Measurements from ENCODE around the gene LYRM9. TPM values are rescaled to one million over a fixed set of nuclear protein-coding genes. Genes with fewer than 3 reads are reported as not detected.
"Not testable (repeated sequence)": the region's sequence is repeated elsewhere in the genome, so short reads cannot be mapped to it uniquely, and the experiment has no call there.

Gene LYRM9
- total RNA-seq, 5 donors from 2014 or later (not counting 1 experiment from before 2014, with no cell fraction given) = 11.7 to 19.2 (median 14.2) TPM

GRCh38 chr17:27829143-27829711, 63.9 kb downstream of the LYRM9 start:
- H3K27ac Mint-ChIP-seq; H3K4me1 ChIP-seq (ENCODE audit: control insufficient read depth in 1 of 2, extremely low read depth in 1 of 2, insufficient read depth in 2 of 2, low read length in 2 of 2); H3K36me3 Mint-ChIP-seq; H3K4me1 Mint-ChIP-seq; DNase-seq; H3K9me3 ChIP-seq; ATAC-seq (replicated peaks in 1 of 4); H3K27ac ChIP-seq (ENCODE audit: low read length); H3K9me3 Mint-ChIP-seq; H3K4me3 Mint-ChIP-seq; POLR2A ChIA-PET; H3K4me3 ChIP-seq (ENCODE audit: control insufficient read depth in 1 of 2, extremely low read depth in 1 of 2, low read length in 1 of 2); H3K36me3 ChIP-seq (ENCODE audit: control insufficient read depth in 2 of 2, extremely low read depth in 1 of 2, insufficient read depth in 1 of 2, low read length in 1 of 2); H3K27me3 ChIP-seq (replicated peaks in 1 of 2; ENCODE audit: control insufficient read depth in 2 of 2, extremely low read depth in 1 of 2, insufficient read depth in 2 of 2, low read length in 1 of 2): not testable (repeated sequence)
- peaks cover 0 to 12% of the 10 kb centered on the region in 2 donors for H3K27me3 Mint-ChIP-seq
- WGBS (ENCODE audit: insufficient coverage) = no CpG with 5 or more reads among the region's 2 CpGs
- CTCF ChIA-PET = interaction anchor here in 1 of 2 donors (0.5 kb wide), 1 partner anchor 52 kb away, joined by 6 read pairs; no protein-coding TSS in a partner anchor

Other genes with a start within 250 kb of the LYRM9 start
- gene NOS2, start 92.8 kb downstream of the LYRM9 start, total RNA-seq = under 1 TPM; 0.07 to 0.10 (median 0.09) TPM
- 10 to 100 TPM; 12.7 to 16.6 (median 13.4) TPM for gene NLK, start 149.3 kb upstream of the LYRM9 start, total RNA-seq

All from T-cell (primary cell).